Ramos (cell line): ENCODE data around the gene LRRC18.

Experiments used
- in situ Hi-C: fragments of 300-500 bp; cut with MboI; formaldehyde crosslinking; loops from one replicate; pipeline ENCODE4 v1.14.3; 2022; ENCODE audit warnings: low sequenced_read_pairs; ENCODE audit not compliant: unreplicated experiment

LRRC18 gene

DNA sequence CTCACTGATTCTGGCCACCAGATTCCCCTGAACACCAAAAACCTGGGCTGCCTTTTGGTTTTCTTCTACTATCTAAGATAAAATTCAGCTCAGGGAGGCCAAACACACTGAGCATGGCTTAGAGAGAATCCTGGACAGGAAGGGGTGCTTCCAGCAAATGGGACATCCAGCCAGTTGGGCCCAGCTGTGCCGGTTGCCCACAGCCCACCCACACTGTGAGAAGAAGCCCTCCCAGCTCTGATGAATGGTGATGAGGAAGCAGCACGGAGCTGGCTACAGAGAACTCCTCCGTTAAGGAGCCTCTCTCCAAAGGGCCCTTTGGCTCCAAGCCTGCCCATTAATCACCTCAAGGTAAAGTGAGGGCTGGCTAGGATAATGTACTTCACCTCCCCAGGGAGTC is 15.9 kb downstream of the LRRC18 start:
- in situ Hi-C loops = no loop called here

DNA sequence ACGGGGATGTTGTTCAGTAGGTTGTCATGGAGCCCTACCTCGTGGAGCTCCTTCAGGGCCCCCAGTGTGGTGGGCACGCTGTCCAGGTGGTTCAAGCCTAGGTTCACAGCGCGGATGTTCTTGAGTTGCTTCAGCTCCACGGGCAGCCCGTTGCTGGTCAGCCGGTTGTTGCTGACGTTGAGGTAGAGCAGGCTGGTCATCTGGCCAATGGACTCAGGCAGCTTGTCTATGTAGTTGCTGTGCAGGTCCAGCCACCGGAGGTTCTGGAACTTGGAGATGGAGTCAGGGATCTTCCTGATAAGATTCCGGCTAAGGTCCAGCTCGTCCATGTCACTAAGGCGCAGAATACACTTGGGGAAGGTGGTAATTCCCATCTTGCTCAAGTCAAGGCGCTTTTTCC is 26.0 kb downstream of the LRRC18 start:
- in situ Hi-C loops = no loop called here

DNA sequence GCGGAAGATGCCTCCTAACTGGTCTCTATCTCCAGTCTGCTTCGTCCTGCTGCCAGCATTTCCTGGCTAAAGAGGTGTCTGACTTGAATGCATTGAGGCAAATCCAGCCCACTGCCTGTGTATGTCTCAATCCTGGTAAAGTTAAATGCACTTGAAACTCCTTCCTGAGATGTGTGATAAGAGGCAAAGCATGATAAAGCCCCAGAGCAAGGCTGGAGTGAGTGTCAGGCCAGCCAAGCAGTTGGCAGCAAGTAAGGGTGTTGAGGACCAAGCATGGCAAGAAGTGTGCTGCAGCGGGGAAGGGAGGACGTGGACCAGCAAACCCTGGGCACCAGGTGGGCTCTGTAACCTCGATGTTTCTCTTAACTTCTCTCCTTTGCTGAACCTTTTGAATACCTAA is 29.1 kb downstream of the LRRC18 start:
- in situ Hi-C loops = no loop called here

DNA sequence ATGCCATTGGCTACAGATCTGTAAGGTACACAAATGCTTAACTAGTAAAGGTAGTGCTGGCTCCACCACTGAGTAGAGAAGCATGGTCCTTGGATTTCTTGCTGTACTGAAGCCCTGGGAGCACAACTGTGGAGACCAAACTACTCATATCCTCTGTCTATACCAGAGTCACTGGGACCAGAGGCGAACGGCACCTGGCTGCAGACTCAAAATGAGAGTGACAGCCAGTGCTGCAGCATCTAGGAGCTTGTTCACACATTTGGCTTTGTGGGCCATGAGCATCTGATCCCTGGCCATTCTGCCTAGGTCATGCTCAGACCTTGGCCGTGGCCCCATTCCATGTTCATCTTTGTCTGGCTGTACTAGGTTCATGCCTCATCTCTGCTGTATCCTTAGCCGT is 31.9 kb downstream of the LRRC18 start:
- in situ Hi-C loops = no loop called here

DNA sequence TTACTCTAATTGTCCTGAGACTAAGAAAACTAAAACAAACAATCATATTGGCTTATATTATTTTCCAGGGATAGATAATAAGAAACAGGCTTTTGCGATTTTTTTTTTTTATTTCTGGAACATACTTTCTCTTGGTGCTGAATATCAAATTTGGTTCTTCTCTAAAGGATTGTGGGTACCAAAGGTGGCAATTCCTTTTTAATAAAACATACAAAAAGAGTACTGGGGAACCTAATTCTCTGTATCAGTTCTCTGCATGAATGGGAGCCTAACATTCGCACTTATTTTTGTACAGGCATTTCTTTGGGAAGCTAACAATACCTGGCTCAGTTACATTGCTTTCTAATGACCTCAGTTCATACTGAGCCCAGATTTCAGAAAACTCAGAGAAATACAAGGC is 32.8 kb downstream of the LRRC18 start:
- in situ Hi-C loops = no loop called here

DNA sequence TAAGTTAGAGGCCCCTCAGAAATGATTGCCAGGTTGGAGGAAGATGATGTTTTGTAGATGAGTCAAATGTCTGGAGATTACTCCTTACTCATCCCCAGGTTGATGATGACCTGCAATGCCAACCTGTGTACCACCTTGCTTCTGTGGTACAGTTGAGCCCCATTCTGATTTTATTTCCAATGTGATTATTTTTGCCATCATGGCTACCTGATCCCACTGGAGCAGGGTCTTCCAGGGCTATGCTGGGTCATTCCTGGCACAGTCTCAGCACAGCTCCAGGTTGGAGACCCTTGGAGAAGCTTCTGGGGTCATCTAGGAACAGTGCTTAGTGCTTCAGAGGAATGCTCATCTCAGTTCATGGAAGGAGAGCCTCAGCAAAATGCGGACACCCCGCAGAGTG is 34.3 kb downstream of the LRRC18 start:
- in situ Hi-C loops = no loop called here

DNA sequence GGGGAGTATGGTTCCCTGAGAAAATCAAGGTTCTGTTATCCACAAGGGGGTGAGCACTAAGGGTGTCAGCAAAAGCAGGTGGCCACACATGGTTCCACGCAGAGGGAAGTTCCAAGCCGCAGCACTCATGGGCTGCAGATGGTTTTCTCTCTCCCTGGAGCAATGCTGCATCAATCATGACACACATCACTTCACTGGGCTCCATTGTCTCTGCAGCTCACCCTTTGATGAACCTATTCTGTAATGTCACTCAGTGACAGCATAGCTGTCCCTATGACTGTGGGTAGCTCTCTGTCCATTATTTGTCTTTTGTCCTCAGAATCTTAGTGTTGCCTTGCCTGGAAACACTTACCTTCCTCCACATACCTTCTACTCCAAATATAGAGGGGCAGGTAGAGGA is 34.8 kb downstream of the LRRC18 start:
- in situ Hi-C loops = no loop called here

DNA sequence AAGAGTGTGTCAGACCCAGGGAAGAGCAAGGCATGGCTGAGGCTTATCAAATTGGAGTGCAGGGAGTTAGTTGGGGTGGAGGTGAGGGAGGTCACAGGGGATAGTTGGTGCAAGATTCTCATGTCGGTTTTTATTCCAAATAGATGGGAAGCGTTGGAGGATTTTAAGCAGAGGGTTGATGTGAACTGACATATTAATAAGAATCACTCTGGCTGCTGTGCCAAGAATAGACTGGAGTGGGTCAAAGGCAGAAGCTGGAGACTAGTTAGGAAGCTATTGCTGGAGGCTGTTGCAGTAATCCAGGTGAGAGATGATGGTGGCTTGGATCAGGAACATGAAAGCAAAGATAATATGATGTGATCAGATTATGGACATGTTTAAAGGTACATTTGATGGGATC is 36.5 kb downstream of the LRRC18 start:
- in situ Hi-C loops = no loop called here

DNA sequence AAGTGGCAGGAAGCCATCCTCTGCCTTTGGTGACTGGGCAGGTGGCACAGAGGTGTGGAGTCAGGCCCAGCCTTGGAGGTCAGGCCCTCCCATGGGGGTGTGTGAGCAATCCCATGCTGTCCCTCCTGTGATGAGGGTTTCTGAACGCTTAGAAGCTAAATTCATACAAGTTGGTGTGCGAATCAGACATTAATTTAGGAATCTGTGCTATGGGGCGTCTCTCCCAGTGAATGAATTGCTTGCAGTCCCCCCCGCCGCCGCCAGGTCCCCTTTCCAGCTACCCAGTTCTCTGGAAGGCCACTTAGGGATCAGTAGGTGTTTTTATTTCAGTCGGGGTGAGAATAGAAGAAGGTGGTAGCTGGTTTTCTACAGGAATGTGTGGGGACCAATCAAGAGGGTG is 37.5 kb downstream of the LRRC18 start:
- in situ Hi-C loops = no loop called here

DNA sequence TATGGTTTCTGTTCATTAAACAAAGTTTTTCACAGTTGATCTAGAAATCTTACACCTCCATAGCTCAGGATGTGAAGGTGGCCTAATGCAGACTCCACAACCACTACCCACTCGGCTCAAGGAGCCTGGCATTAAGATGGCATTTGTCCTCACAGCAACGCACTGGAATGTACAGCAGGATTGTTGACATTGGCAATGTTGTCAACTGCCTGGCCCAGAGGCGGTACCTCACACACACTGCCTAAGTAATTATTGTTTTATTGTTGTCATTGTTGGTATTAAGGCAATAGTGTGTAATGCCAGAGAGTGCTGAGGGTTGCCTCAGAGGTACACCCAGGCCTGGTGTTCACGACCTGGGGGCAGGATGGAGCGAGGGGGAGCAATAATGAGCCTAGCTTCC is 38.3 kb downstream of the LRRC18 start:
- in situ Hi-C loops = no loop called here

DNA sequence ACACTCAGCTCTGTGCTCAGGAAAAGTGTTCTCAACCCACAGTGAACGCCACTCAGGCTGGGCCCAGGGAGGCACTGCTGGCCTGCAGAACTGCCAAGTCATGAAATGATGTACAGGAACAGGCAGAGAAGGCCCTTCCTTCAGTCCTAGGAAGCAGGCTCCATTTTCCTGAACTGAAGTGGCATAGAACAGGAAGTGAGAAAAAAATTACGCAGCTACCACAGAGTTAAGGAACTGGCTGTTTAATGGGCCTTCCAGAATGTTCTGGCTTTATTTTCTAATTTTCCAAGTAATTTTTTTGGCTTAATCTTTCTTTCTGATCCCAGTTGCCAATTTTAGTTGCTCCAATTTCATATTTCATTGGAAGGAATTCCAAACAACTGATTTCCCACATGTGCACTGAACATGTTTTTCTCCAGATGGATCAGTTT is 39.3 kb downstream of the LRRC18 start:
- in situ Hi-C loops = no loop called here

DNA sequence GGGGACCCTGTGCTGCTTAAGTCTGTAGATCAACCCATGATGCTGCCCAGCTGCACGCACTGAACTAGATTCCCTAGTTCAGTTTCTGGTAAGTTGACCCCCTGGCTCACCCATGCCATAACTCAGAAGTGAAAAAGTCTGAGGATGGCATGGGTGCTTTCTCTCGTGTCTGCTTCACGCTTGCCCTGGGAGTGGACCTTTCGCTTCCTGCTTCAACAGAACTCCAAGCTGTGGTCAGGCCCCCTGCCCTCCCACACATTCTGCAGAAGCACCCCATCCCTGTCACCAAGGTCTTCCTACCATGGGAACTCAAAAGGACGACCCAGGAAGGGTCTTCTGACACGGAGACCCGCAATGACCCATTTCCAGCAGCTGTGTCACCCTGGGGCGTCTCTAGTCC is 39.9 kb downstream of the LRRC18 start:
- in situ Hi-C loops = no loop called here

DNA sequence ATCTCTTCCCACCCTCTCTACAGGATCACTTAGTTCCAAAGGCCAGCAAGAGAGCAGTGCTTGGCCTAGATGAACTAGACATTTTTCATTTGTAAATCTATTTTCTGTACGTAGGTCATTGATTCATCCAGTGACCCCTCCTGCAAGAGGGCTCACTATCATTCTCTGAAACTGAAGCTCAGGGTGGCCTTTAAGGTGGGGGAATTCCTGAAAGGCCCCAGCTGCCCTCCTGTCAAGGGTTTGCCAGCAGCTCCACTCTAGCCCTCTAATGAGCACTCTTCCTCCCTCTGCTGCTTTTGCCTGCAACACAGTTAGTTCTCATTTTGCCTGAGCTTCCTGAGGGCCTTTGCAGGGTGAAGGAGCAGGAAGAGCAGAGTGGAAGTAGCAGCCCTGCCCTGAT is 41.2 kb downstream of the LRRC18 start:
- in situ Hi-C loops = no loop called here

DNA sequence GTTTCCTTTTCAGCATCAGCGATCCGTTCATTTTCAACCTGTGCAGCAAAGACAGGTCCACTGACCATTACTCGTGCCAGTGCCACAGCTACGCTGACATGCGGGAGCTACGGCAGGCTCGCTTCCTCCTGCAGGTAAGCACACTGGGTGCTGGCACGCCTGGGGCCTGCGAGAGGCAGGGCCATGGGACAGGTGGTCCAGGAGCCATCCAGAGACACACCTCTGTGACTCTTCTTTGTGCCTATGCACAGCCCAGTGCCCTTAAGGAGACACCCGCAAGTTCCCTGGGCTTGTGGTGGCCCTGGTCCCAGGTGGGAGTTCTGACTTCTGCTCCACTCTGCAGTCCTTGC is 42.2 kb downstream of the LRRC18 start:
- in situ Hi-C loops = no loop called here

DNA sequence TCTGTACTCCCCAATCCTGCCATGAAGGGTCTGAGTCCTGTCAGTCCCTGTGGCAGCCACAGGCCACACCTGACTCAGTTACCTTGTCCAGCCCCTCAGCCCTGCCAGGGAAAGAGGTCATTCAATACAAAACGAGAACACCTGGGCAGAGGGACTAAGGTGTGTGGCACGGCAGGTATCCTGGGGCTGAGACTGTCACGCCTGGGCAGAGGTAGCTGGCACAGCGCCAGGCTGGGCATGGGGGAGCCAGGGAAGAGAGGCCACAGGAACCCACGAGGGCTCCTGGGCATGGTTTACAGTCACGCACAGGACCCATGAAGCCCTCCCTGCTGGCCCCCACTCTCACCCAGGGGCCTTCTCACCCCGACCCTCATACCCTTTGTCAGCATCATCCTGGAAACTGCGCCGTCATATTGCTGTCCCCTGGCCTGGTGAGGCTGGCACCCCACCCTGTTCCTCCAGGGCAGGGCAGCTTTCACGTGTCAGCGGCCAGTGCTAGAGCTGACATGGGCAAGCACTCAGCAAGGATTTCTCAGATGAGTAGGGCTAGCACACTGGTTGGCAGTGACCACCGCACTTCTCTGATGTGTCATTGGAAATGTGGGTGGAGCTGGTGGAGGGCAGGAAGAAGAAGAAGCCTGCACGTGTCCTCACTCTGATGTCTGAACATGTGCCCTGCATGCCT is 42.7 kb downstream of the LRRC18 start:
- in situ Hi-C loops = no loop called here

DNA sequence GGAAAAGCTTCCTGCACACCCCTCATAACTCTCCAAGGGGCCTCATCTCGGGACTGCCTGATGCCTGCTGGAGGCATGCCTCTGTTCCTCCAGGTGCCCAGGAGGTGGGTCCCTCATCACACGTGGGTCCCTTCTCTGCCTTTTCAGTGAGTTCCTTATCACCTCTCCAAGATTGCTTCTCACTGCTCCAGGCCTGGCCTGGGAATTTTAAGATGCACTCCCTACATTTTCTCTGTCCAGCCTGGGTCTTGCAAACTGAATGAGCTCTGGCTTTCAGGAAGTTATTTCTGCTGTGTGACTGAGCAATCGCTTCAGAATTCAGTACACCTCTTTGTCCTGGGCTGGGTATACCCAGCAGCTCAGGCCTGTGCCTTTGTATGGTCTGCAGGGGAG is 43.8 kb downstream of the LRRC18 start:
- in situ Hi-C loops = no loop called here

DNA sequence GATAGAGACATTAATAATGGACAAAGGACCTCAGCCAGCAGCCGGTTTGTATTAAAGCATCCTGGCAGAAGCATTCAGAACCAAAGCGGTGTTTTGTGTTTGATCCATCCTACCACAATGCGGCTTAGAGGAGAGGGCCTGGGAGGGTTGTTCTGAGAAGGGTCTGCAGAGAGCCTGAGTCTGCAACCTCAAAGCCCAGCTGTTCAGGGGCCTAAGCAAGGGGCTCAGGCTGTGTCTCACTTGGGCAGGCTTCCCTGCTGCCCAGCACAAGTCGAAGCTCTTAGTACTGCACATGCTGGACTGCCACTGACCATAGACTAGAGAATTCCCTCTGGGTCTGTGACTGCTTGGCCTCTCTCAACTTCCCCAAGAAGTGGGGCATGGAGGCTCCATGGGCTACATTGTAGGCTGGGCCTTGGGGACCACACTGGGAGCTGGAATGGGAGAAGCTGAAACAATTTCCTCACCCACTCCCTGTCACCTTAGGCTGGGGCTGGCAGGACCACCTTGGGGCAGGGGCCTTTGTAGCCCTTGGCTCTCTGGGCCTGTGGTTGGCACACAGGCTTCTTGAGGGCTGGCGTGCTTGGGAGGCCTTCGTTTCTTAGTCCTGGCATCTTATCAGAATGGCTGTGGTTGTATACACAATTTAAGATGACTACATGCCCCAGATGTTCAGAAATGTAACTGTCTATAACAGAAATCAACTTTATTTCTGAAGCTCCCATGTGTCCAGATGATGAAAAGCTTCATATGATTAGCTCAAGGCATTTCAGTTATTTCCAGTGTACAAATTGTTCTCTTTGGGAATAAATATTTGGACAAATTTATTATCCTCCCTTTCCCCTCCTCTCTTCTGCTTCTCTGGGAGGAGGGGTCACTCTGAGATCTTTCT is 44.5 kb downstream of the LRRC18 start:
- in situ Hi-C loops = no loop called here

DNA sequence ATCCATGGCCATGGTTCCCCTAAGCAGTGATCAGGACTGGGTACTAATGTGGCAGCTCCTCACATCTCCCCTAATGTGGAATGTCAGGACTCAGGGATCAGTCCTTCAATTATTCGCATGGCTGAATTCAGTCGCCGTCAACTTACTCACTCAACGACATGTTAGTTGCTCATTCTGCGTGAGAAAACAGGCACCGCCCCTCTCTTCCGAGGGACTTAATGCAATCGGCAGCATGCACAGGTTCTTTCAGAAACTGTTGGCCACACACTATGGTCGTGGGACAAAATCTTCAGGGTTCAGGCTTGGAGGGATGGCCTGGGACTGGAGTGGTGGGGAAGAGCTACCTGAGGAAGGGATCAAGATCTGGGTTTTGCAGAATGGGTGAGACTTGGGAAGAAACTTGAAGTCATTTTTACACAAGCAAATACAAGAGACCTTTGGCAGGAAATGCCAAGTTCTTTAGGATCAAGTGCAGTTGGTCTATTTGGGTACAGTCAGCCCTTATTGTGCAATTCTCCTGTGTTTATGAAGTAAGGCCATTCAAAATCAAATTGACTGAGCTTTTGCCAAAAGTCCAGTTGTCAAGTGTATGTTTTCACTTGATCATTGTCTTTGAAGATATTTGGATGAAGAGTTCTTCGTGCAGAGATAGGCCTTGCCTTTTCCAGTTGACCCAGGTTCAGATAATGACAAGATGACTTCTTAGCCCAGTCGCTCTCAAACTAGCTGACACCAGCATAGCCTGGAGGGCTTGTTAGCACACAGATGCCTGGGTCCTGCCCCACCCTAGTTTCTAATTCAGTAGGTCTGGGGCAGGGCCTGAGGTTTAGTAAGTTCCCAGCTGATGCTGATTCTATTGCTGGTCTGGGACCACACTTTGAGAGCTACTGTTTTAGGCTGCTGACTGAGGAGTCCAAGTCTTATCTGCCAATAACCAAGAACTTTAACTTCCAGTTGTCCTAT is 48.5 kb downstream of the LRRC18 start:
- in situ Hi-C loops = no loop called here

DNA sequence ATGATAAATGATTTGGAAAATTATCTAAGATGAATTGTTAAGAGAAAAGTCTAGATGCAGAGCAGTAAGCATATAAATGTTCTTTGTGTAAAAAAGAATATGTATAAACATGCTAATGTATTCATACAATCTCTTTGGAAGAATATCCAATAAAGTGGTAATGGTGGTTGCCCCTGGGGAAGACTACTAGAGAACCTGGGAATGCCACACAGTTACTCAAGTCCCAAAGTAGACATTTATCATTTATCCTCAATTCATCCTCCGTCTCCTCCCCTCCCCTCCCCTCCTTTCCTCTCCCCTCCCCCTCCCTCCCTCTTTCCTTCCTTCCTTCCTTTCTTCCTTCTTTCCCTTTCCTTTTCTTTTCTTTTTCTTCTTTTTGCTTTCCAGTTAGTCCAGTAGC is 51.7 kb downstream of the LRRC18 start:
- in situ Hi-C loops = no loop called here

DNA sequence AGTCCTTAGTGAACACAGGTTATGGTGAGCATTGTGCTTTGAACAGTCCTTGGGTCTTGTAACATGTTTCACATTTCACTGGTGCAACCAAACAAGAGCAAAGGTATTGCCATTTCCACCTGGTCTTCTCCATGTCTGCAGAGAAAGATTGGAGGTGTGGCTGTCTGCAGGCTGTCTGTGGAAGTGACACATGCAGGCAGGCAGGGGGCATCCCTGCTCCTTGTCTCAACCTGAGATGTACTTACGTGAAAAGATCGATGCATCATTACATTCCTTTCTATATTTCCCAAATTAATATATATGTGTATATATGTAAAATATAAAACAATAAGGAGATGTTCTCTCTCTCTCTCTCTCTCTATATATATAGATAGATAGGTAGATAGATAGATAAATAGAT is 54.3 kb downstream of the LRRC18 start:
- in situ Hi-C loops = no loop called here
